T-helper 1 cell treated with Interleukin-12 subunit alpha and Interleukin-12 subunit beta and Interleukin-4 antibody, amounts not matched to agents 30 ng/mL and 1 ng/mL, for 36 hours (primary cell): ENCODE results near the gene CATSPERE. TPM values are rescaled to one million over a fixed set of nuclear protein-coding genes. Genes with fewer than 3 reads are reported as not detected.
"Not testable (repeated sequence)": the region's sequence is repeated elsewhere in the genome, so short reads cannot be mapped to it uniquely, and the experiment has no call there.

Experiments used
- intact Hi-C: fragments of 100-400 bp; cut with micrococcal nuclease; formaldehyde crosslinking; loops from one replicate; pipeline ENCODE4 v1.15.1; 2024
- total RNA-seq: library from RNA; stranded (reverse); gene quantifications from 2 replicates; pipeline ENCODE4 v1.2.3, GENCODE V29; 2022

Gene CATSPERE
- total RNA-seq, 1 donor from 2014 or later, result 0.32 TPM

GRCh38 chr1:244536316-244536715 is 75.2 kb downstream of the CATSPERE start:
- intact Hi-C loops, result no loop called here

- intact Hi-C loops, result no loop called here
Measured at GRCh38 chr1:244545511-244545910, 84.4 kb downstream of the CATSPERE start.

- intact Hi-C loops, result no loop called here
Measured at GRCh38 chr1:244548558-244549115, 87.6 kb downstream of the CATSPERE start.

- intact Hi-C loops, result no loop called here
Measured at GRCh38 chr1:244552336-244552735, 91.3 kb downstream of the CATSPERE start.

- intact Hi-C loops, result no loop called here
Measured at GRCh38 chr1:244556263-244556662, 95.2 kb downstream of the CATSPERE start.

- intact Hi-C loops, result no loop called here
Measured at GRCh38 chr1:244557565-244557964, 96.5 kb downstream of the CATSPERE start.

- intact Hi-C loops, result no loop called here
Measured at GRCh38 chr1:244559561-244559960, 98.5 kb downstream of the CATSPERE start.

- intact Hi-C loops, result not testable (repeated sequence)
Measured at GRCh38 chr1:244562877-244563276, 101.8 kb downstream of the CATSPERE start.

GRCh38 chr1:244573768-244574167 is 112.7 kb downstream of the CATSPERE start:
- intact Hi-C loops, result no loop called here

- intact Hi-C loops, result no loop called here
Measured at GRCh38 chr1:244576259-244576892, 115.3 kb downstream of the CATSPERE start.

GRCh38 chr1:244578205-244578604 is 117.1 kb downstream of the CATSPERE start:
- intact Hi-C loops, result not testable (repeated sequence)

GRCh38 chr1:244583358-244583982 is 122.4 kb downstream of the CATSPERE start:
- intact Hi-C loops, result no loop called here

GRCh38 chr1:244585867-244586266 is 124.8 kb downstream of the CATSPERE start:
- intact Hi-C loops, result no loop called here

GRCh38 chr1:244590670-244591069 is 129.6 kb downstream of the CATSPERE start:
- intact Hi-C loops, result no loop called here

- intact Hi-C loops, result loop anchor here (5.0 kb wide), 2 partner anchors 271 to 746 kb away; partner anchors contain the start of gene AKT3
Measured at GRCh38 chr1:244598611-244599010, 137.5 kb downstream of the CATSPERE start.

GRCh38 chr1:244599937-244600350 is 138.9 kb downstream of the CATSPERE start:
- intact Hi-C loops, result loop anchor here (1.0 to 5.0 kb wide), 11 partner anchors 52 to 748 kb away; partner anchors contain the start of genes ADSS2, AKT3, CATSPERE and HNRNPU

- intact Hi-C loops, result loop anchor here (2.0 to 5.0 kb wide), 4 partner anchors 126 to 553 kb away; partner anchors contain the start of gene ADSS2
Measured at GRCh38 chr1:244601336-244601735, 140.3 kb downstream of the CATSPERE start.

GRCh38 chr1:244603498-244603897 is 142.4 kb downstream of the CATSPERE start:
- intact Hi-C loops, result loop anchor here (1.0 to 5.0 kb wide), 5 partner anchors 124 to 439 kb away; no protein-coding TSS in a partner anchor

- intact Hi-C loops, result no loop called here
Measured at GRCh38 chr1:244605835-244606370, 144.8 kb downstream of the CATSPERE start.

GRCh38 chr1:244614113-244614836 is 153.2 kb downstream of the CATSPERE start:
- intact Hi-C loops, result loop anchor here (5.0 kb wide), 1 partner anchor 767 kb away; no protein-coding TSS in a partner anchor

GRCh38 chr1:244614879-244615278 is 153.8 kb downstream of the CATSPERE start:
- intact Hi-C loops, result loop anchor here (5.0 kb wide), 1 partner anchor 768 kb away; no protein-coding TSS in a partner anchor
